A549 (cell line): ENCODE data around the gene C1QTNF3. TPM values are rescaled to one million over a fixed set of nuclear protein-coding genes. Genes with fewer than 3 reads are reported as not detected.

ENCODE experiments used
- ATAC-seq, 2 experiments: fragments of 200-7000 bp in 1 of 2; fragments of >200 bp in 1 of 2; cut with Nextera tagmentation in 1 of 2; cut with Tn5 transposase in 1 of 2; 3 replicates each; pipeline versions ENCODE4 v1.8.0 to v1.9.1; 2018 to 2020; ENCODE audit warnings: mild to moderate bottlenecking in 1 of 2, moderate library complexity in 1 of 2
- CTCF ChIA-PET: fragments of 300-600 bp; sonication (Branson Sonifier 250); formaldehyde crosslinking; extraction: SDS; loops from one replicate; lab custom pipeline; 2021; ENCODE audit warnings: antibody characterized with exemption, inconsistent platforms; lab: Yijun Ruan, JAX
- POLR2A ChIA-PET: fragments of 350-600 bp; formaldehyde crosslinking; extraction: SDS; loops from one replicate; lab custom pipeline; 2021; ENCODE audit warnings: antibody characterized with exemption, inconsistent platforms; lab: Yijun Ruan, JAX
- DNase-seq, 2 experiments: peaks; one replicate each; pipeline versions ENCODE4 v3.0.0 to v3.0.0-alpha.2; 2011 to 2016; ENCODE audit warnings: low read depth in 1 of 2, low spot score in 1 of 2
- FAIRE-seq: peaks from 2 replicates; lab custom pipeline; 2011; peaks lifted over from hg19 to GRCh38; lab: Jason Lieb, UNC
- H3K27ac ChIP-seq, 2 experiments: fragments of >200 bp; sonication (Bioruptor Twin); formaldehyde crosslinking; 3 replicates each; pipeline ENCODE4 v1.5.1; 2016 to 2017
- H3K4me1 ChIP-seq: fragments of >200 bp; sonication (Bioruptor Twin); formaldehyde crosslinking; 3 replicates; pipeline ENCODE4 v1.6.1; 2016
- H3K4me2 ChIP-seq: fragments of >200 bp; sonication (Bioruptor Twin); formaldehyde crosslinking; 3 replicates; pipeline ENCODE4 v1.6.1; 2016
- H3K4me3 ChIP-seq: fragments of >200 bp; sonication (Bioruptor Twin); formaldehyde crosslinking; 3 replicates; pipeline ENCODE4 v1.5.1; 2016
- H3K9me3 ChIP-seq: fragments of >200 bp; sonication (Bioruptor Twin); formaldehyde crosslinking; 3 replicates; pipeline ENCODE4 v1.6.1; 2016
- ATOH8 ChIP-seq: fragments of 250-450 bp; sonication (Bioruptor Pico); IDR thresholded peaks from 2 replicates; pipeline ENCODE4 v1.5.0; 2020; ENCODE audit warnings: low read depth, mild to moderate bottlenecking, moderate library complexity
- CBX2 ChIP-seq: fragments of 200-600 bp; sonication (generic); IDR thresholded peaks from 2 replicates; pipeline ENCODE4 v1.6.1; 2016; ENCODE audit warnings: low read depth, mild to moderate bottlenecking, borderline replicate concordance
- CEBPB ChIP-seq, 2 experiments: fragments of >200 bp in 1 of 2; sonication (Bioruptor Twin) in 1 of 2; formaldehyde crosslinking in 1 of 2; IDR thresholded peaks; 2 replicates each; pipeline ENCODE4 v1.6.1; 2012 to 2016
- CHD2 ChIP-seq: fragments of 150-350 bp; IDR thresholded peaks from 2 replicates; pipeline ENCODE4 v1.6.1; 2014; ENCODE audit warnings: low read length; ENCODE audit not compliant: partially characterized antibody
- CHD4 ChIP-seq: fragments of 200-600 bp; sonication (generic); IDR thresholded peaks from 2 replicates; pipeline ENCODE4 v1.6.1; 2016; ENCODE audit warnings: antibody characterized with exemption, mild to moderate bottlenecking, borderline replicate concordance
- EP300 ChIP-seq, 2 experiments: fragments of >200 bp; sonication (Bioruptor Twin); formaldehyde crosslinking; IDR thresholded peaks; 2 replicates in 1 of 2; 3 replicates in 1 of 2; pipeline ENCODE4 v1.6.1; 2016 to 2017
- ESRRA ChIP-seq: fragments of 150-350 bp; IDR thresholded peaks from 2 replicates; pipeline ENCODE4 v1.6.1; 2014; ENCODE audit warnings: mild to moderate bottlenecking, low read length, borderline replicate concordance
- FOSB ChIP-seq: fragments of 250-450 bp; sonication (Bioruptor Pico); IDR thresholded peaks from 2 replicates; pipeline ENCODE4 v1.5.0; 2020; ENCODE audit warnings: mild to moderate bottlenecking, moderate library complexity
- FOSL2 ChIP-seq, 2 experiments: fragments of 450-650 bp in 1 of 2; fragments of >200 bp in 1 of 2; sonication (Bioruptor Twin) in 1 of 2; formaldehyde crosslinking; IDR thresholded peaks; 2 replicates each; pipeline versions ENCODE4 v1.5.0 to v1.6.1; 2016 to 2020; ENCODE audit warnings: mild to moderate bottlenecking in 1 of 2, moderate library complexity in 1 of 2
- GATA3 ChIP-seq: IDR thresholded peaks from 2 replicates; pipeline ENCODE4 v1.6.1; 2012; ENCODE audit warnings: borderline replicate concordance
- HDAC2 ChIP-seq: fragments of 200-600 bp; sonication (generic); IDR thresholded peaks from 2 replicates; pipeline ENCODE4 v1.6.1; 2016
- HES2 ChIP-seq: fragments of >200 bp; sonication (Bioruptor Twin); formaldehyde crosslinking; IDR thresholded peaks from 2 replicates; pipeline ENCODE4 v1.6.1; 2016
- HOXA7 ChIP-seq: fragments of 250-450 bp; sonication (Bioruptor Pico); IDR thresholded peaks from 2 replicates; pipeline ENCODE4 v1.5.0; 2020; ENCODE audit warnings: mild to moderate bottlenecking, moderate library complexity
- HOXB13 ChIP-seq: fragments of 250-450 bp; sonication (Bioruptor Pico); IDR thresholded peaks from 2 replicates; pipeline ENCODE4 v1.5.0; 2020; ENCODE audit warnings: low read depth, mild to moderate bottlenecking, moderate library complexity
- JUN ChIP-seq, 2 experiments: fragments of >200 bp; sonication (Bioruptor Twin); formaldehyde crosslinking; IDR thresholded peaks; 2 replicates in 1 of 2; 3 replicates in 1 of 2; pipeline ENCODE4 v1.6.1; 2016 to 2017
- JUNB ChIP-seq: fragments of >200 bp; sonication (Bioruptor Twin); formaldehyde crosslinking; IDR thresholded peaks from 2 replicates; pipeline ENCODE4 v1.6.1; 2016
- KDM1A ChIP-seq: fragments of 200-600 bp; sonication (generic); IDR thresholded peaks from 2 replicates; pipeline ENCODE4 v1.6.1; 2016; ENCODE audit warnings: low read depth, mild to moderate bottlenecking
- KDM5A ChIP-seq: fragments of 200-600 bp; sonication (generic); IDR thresholded peaks from 2 replicates; pipeline ENCODE4 v1.6.1; 2016; ENCODE audit warnings: antibody characterized with exemption, mild to moderate bottlenecking
- NPAS2 ChIP-seq: fragments of 250-450 bp; sonication (Bioruptor Pico); IDR thresholded peaks from 2 replicates; pipeline ENCODE4 v1.8.0; 2022; ENCODE audit warnings: mild to moderate bottlenecking, moderate library complexity, borderline replicate concordance
- NR3C1 ChIP-seq: fragments of >200 bp; sonication (Bioruptor Twin); formaldehyde crosslinking; IDR thresholded peaks from 3 replicates; pipeline ENCODE4 v1.6.1; 2017
- SREBF2 ChIP-seq: fragments of 450-650 bp; IDR thresholded peaks from 2 replicates; pipeline ENCODE4 v1.6.1; 2014; ENCODE audit warnings: mild to moderate bottlenecking, moderate library complexity
- TP53 ChIP-seq: fragments of 250-450 bp; sonication (Bioruptor Pico); IDR thresholded peaks from 2 replicates; pipeline ENCODE4 v1.5.0; 2021; ENCODE audit warnings: mild to moderate bottlenecking, moderate library complexity
- ZC3H11A ChIP-seq: fragments of 450-650 bp; IDR thresholded peaks from 2 replicates; pipeline ENCODE4 v1.6.1; 2014; ENCODE audit warnings: antibody characterized with exemption, mild to moderate bottlenecking
- ZNF302 ChIP-seq: fragments of 250-450 bp; sonication (Bioruptor Pico); IDR thresholded peaks from 2 replicates; pipeline ENCODE4 v1.9.0; 2021; ENCODE audit warnings: inconsistent platforms, mild to moderate bottlenecking, moderate library complexity
- ZSCAN20 ChIP-seq: fragments of 250-450 bp; sonication (Bioruptor Pico); IDR thresholded peaks from 2 replicates; pipeline ENCODE4 v1.8.0; 2022; ENCODE audit warnings: mild to moderate bottlenecking, moderate library complexity
- WGBS: methylation state at CpG from one replicate; pipeline ENCODE4 v1.1.6; 2017; ENCODE audit errors: missing lambda C conversion rate; 5-methylcytosine and 5-hydroxymethylcytosine counted together
- polyA plus RNA-seq, 4 experiments: library from polyadenylated mRNA; depleted of rRNA in 3 of 4; stranded (reverse); fragments of >200 nt; fragmentation: RNase III in 1 of 4; extraction: RNeasy Plus Mini Kit Qiagen cat#74134 plus additional on column Dnase treatment in 1 of 4; gene quantifications; 2 replicates in 3 of 4; 3 replicates in 1 of 4; pipeline ENCODE4 v1.2.3, GENCODE V29; 2011 to 2017
- TF ChIP-seq, protein P1 (sequence below): fragments of 450-650 bp; IDR thresholded peaks from 2 replicates; pipeline ENCODE4 v1.6.1; 2014; ENCODE audit warnings: antibody characterized with exemption
- TF ChIP-seq, protein P2 (sequence below): fragments of >200 bp; sonication (Bioruptor Twin); formaldehyde crosslinking; IDR thresholded peaks from 3 replicates; pipeline ENCODE4 v1.5.1; 2016
- TF ChIP-seq, protein P3 (sequence below): fragments of 150-350 bp; IDR thresholded peaks from 2 replicates; pipeline ENCODE4 v1.6.1; 2014; ENCODE audit warnings: low read depth, mild to moderate bottlenecking, low read length

The C1QTNF3 gene
- polyA plus RNA-seq, 2 of the 4 experiments (the other 2 are of a cell fraction), result 0.26 to 1.4 TPM

DNA sequence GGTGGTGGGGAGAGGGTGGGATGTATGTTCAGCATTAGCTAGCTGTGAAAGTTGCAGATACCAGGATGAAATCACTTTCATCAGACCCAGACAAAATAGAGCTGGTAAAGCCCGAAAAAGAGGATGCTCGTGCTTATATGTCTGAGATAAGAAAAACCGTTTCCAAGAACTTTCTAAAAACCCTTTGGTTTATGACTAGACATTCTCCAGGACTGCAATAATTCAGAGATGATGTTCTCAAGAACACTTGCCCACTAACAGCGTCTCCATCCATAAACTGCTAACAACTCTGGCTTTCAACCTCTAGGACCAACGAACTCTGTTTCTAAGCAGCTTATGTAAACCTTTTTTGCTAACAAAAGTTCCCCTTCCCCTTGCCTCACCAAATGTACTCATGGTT is 26.8 kb downstream of the C1QTNF3 start:
- TF ChIP-seq FOSB (CRISPR knock-in tag) (no peak), ZNF302 (no peak), CEBPB (IDR thresholded peaks at IDR 0.05) (no peak), CHD4 (no peak), HOXB13 (CRISPR knock-in tag) (no peak), CBX2 (no peak), ZSCAN20 (CRISPR knock-in tag) (no peak), HES2 (no peak), ATOH8 (no peak), NPAS2 (CRISPR knock-in tag) (no peak), ESRRA (no peak), EP300 (IDR thresholded peaks at IDR 0.05) (no peak)
- TF ChIP-seq, protein P1, sequence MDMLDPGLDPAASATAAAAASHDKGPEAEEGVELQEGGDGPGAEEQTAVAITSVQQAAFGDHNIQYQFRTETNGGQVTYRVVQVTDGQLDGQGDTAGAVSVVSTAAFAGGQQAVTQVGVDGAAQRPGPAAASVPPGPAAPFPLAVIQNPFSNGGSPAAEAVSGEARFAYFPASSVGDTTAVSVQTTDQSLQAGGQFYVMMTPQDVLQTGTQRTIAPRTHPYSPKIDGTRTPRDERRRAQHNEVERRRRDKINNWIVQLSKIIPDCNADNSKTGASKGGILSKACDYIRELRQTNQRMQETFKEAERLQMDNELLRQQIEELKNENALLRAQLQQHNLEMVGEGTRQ, result no peak
- TF ChIP-seq, protein P2, sequence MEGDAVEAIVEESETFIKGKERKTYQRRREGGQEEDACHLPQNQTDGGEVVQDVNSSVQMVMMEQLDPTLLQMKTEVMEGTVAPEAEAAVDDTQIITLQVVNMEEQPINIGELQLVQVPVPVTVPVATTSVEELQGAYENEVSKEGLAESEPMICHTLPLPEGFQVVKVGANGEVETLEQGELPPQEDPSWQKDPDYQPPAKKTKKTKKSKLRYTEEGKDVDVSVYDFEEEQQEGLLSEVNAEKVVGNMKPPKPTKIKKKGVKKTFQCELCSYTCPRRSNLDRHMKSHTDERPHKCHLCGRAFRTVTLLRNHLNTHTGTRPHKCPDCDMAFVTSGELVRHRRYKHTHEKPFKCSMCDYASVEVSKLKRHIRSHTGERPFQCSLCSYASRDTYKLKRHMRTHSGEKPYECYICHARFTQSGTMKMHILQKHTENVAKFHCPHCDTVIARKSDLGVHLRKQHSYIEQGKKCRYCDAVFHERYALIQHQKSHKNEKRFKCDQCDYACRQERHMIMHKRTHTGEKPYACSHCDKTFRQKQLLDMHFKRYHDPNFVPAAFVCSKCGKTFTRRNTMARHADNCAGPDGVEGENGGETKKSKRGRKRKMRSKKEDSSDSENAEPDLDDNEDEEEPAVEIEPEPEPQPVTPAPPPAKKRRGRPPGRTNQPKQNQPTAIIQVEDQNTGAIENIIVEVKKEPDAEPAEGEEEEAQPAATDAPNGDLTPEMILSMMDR, result no peak
- Histone ChIP-seq H3K27ac (no peak overlapping the region), H3K4me2 (no peak overlapping the region), H3K4me1 (no peaks in the 10 kb centered on the region), H3K9me3 (no peaks in the 10 kb centered on the region), H3K4me3 (no peak overlapping the region)
- ChIA-PET POLR2A (no interaction called here), CTCF (interaction anchor here (0.6 kb wide), 1 partner anchor 158 kb away, joined by 3 read pairs; no protein-coding TSS in a partner anchor)
- FAIRE-seq, result no peak
- ATAC-seq, result no peak
- WGBS, result 60% methylated on average over 5 of the region's 5 CpGs
- DNase-seq, result no peak

- DNase-seq, result no peak
- 44% methylated on average over 4 of the region's 4 CpGs for WGBS
- CTCF ChIA-PET, result no interaction called here
- POLR2A ChIA-PET, result no interaction called here
- H3K9me3 ChIP-seq, result no peaks in the 10 kb centered on the region
- no peak overlapping the region for H3K27ac ChIP-seq
- TF ChIP-seq TP53 (CRISPR knock-in tag) (no peak), EP300 (IDR thresholded peaks at IDR 0.05) (no peak), KDM5A (no peak), HES2 (no peak), HDAC2 (no peak), JUN (IDR thresholded peaks at IDR 0.05) (no peak), ZNF302 (no peak), ZC3H11A (no peak), GATA3 (no peak), HOXA7 (CRISPR knock-in tag) (no peak), CHD2 (no peak), KDM1A (no peak), FOSL2 (IDR thresholded peaks at IDR 0.05) (no peak), FOSL2 (CRISPR knock-in tag; IDR thresholded peaks at IDR 0.05) (no peak), NR3C1 (no peak), SREBF2 (no peak), JUNB (no peak), NPAS2 (CRISPR knock-in tag) (no peak)
- TF ChIP-seq, protein P3, sequence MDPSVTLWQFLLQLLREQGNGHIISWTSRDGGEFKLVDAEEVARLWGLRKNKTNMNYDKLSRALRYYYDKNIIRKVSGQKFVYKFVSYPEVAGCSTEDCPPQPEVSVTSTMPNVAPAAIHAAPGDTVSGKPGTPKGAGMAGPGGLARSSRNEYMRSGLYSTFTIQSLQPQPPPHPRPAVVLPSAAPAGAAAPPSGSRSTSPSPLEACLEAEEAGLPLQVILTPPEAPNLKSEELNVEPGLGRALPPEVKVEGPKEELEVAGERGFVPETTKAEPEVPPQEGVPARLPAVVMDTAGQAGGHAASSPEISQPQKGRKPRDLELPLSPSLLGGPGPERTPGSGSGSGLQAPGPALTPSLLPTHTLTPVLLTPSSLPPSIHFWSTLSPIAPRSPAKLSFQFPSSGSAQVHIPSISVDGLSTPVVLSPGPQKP, result no peak
- no peak overlapping the region for H3K4me2 ChIP-seq
- no peak for FAIRE-seq
- no peak for ATAC-seq
- H3K4me1 ChIP-seq, result no peaks in the 10 kb centered on the region
- H3K4me3 ChIP-seq, result no peak overlapping the region
Measured at GRCh38 chr5:34015120-34015822, 27.7 kb downstream of the C1QTNF3 start.
